Hepatocyte (in vitro differentiated cells): Measurements from ENCODE around the gene TTC39A. TPM values are rescaled to one million over a fixed set of nuclear protein-coding genes. Genes with fewer than 3 reads are reported as not detected.
A peak's percentile ranks its signal among the peaks of the same experiment; 100 is the strongest.

Experiments
- DNase-seq: peaks from one replicate; pipeline ENCODE4 v3.0.0-alpha.2; 2016; ENCODE audit warnings: low spot score
- H2AFZ ChIP-seq: fragments of 200-600 bp; sonication (generic); 2 replicates; pipeline ENCODE4 v1.6.0; 2016; ENCODE audit warnings: antibody characterized with exemption, mild to moderate bottlenecking
- H3K27ac ChIP-seq: fragments of 200-600 bp; sonication (generic); 2 replicates; pipeline ENCODE4 v1.5.1; 2016; ENCODE audit warnings: mild to moderate bottlenecking
- H3K27me3 ChIP-seq: fragments of 200-600 bp; sonication (generic); 2 replicates; pipeline ENCODE4 v1.6.1; 2016
- H3K36me3 ChIP-seq: fragments of 200-600 bp; sonication (generic); replicated peaks from 2 replicates; pipeline ENCODE4 v1.5.1; 2016; ENCODE audit warnings: low read depth; ENCODE audit not compliant: insufficient read depth
- H3K4me1 ChIP-seq: fragments of 200-600 bp; sonication (generic); 2 replicates; pipeline ENCODE4 v1.5.1; 2016; ENCODE audit warnings: mild to moderate bottlenecking, moderate library complexity; ENCODE audit not compliant: insufficient read depth
- H3K4me2 ChIP-seq: fragments of 200-600 bp; sonication (generic); 2 replicates; pipeline ENCODE4 v1.6.0; 2016
- H3K4me3 ChIP-seq: fragments of 200-600 bp; sonication (generic); 2 replicates; pipeline ENCODE4 v1.5.1; 2016; ENCODE audit warnings: mild to moderate bottlenecking
- H3K79me2 ChIP-seq: fragments of 200-600 bp; sonication (generic); 2 replicates; pipeline ENCODE4 v1.6.0; 2017; ENCODE audit warnings: mild to moderate bottlenecking
- H3K9me2 ChIP-seq: fragments of 200-600 bp; sonication (generic); replicated peaks from 2 replicates; pipeline ENCODE4 v1.6.0; 2017; ENCODE audit warnings: mild to moderate bottlenecking; ENCODE audit not compliant: insufficient read depth
- H3K9me3 ChIP-seq: fragments of 200-600 bp; sonication (generic); 2 replicates; pipeline ENCODE4 v1.5.1; 2016; ENCODE audit warnings: low read depth, mild to moderate bottlenecking
- H4K20me1 ChIP-seq: fragments of 200-600 bp; sonication (generic); 2 replicates; pipeline ENCODE4 v1.6.0; 2016; ENCODE audit warnings: mild to moderate bottlenecking; ENCODE audit not compliant: insufficient read depth, poor library complexity, severe bottlenecking
- CTCF ChIP-seq: fragments of 200-600 bp; sonication (generic); IDR thresholded peaks from 2 replicates; pipeline ENCODE4 v1.5.1; 2016; ENCODE audit warnings: antibody characterized with exemption, mild to moderate bottlenecking; ENCODE audit not compliant: poor library complexity
- EZH2 ChIP-seq: fragments of 200-600 bp; sonication (generic); IDR thresholded peaks from 2 replicates; pipeline ENCODE4 v1.6.1; 2016; ENCODE audit warnings: antibody characterized with exemption, mild to moderate bottlenecking, borderline replicate concordance
- EZH2phosphoT487 ChIP-seq: fragments of 200-600 bp; sonication (generic); IDR thresholded peaks from one replicate; pipeline ENCODE4 v1.6.1; 2018; ENCODE audit warnings: antibody characterized with exemption, mild to moderate bottlenecking, low read depth, moderate library complexity; ENCODE audit not compliant: unreplicated experiment, severe bottlenecking
- WGBS: methylation state at CpG from one replicate; pipeline ENCODE4 v1.1.6; 2016; ENCODE audit warnings: low lambda C conversion rate; ENCODE audit errors: missing lambda C conversion rate; 5-methylcytosine and 5-hydroxymethylcytosine counted together
- polyA plus RNA-seq: library from polyadenylated mRNA; unstranded; fragments of >200 nt; fragmentation: Nextera tagmentation; extraction: Ambion mirVana; gene quantifications from 2 replicates; pipeline ENCODE4 v1.2.1, GENCODE V29; 2016
- total RNA-seq: library from RNA; depleted of rRNA; stranded (reverse); fragments of >200 nt; gene quantifications from 2 replicates; pipeline ENCODE4 v1.2.3, GENCODE V29; 2014

TTC39A gene
- total and polyA plus RNA-seq, 2 experiments from 2014 or later: 20.5 to 35.1 TPM

- no peaks in the 10 kb centered on the region for H3K9me2 ChIP-seq
- peak; percentile 76 for DNase-seq
- H3K27ac ChIP-seq: peak overlapping the region; percentile 84
- H3K4me1 ChIP-seq: peaks cover 6% of the 10 kb centered on the region
- H3K4me3 ChIP-seq: peak overlapping the region; percentile 29
- H3K36me3 ChIP-seq: no peaks in the 10 kb centered on the region
- H3K27me3 ChIP-seq: no peaks in the 10 kb centered on the region
- TF ChIP-seq EZH2 (no peak), EZH2phosphoT487 (no peak), CTCF (no peak)
- H3K4me2 ChIP-seq: peak overlapping the region; percentile 82
- 54% methylated on average over 15 of the region's 26 CpGs for WGBS
- H4K20me1 ChIP-seq: no peaks in the 10 kb centered on the region
- peak overlapping the region; percentile 52 for H2AFZ ChIP-seq
- H3K79me2 ChIP-seq: no peaks in the 10 kb centered on the region
- H3K9me3 ChIP-seq: no peaks in the 10 kb centered on the region
These were observed 678 bp downstream of the TTC39A start for GRCh38 chr1:51329443-51330325.

GRCh38 chr1:51328926-51329325 is 1.4 kb downstream of the TTC39A start:
- H3K4me2 ChIP-seq: peak overlapping the region; percentile 82
- H2AFZ ChIP-seq: no peak overlapping the region
- DNase-seq: no peak
- H3K27ac ChIP-seq: peak overlapping the region; percentile 84
- H3K36me3 ChIP-seq: no peaks in the 10 kb centered on the region
- no peak overlapping the region for H3K4me3 ChIP-seq
- 98% methylated on average over 4 of the region's 4 CpGs for WGBS
- H4K20me1 ChIP-seq: no peaks in the 10 kb centered on the region
- no peaks in the 10 kb centered on the region for H3K9me2 ChIP-seq
- H3K9me3 ChIP-seq: no peaks in the 10 kb centered on the region
- no peaks in the 10 kb centered on the region for H3K27me3 ChIP-seq
- no peak for TF ChIP-seq EZH2phosphoT487
- TF ChIP-seq EZH2: no peak
- no peak for TF ChIP-seq CTCF
- peaks cover 6% of the 10 kb centered on the region for H3K4me1 ChIP-seq
- H3K79me2 ChIP-seq: no peaks in the 10 kb centered on the region

GRCh38 chr1:51328279-51328678 is 2.1 kb downstream of the TTC39A start:
- H3K4me2 ChIP-seq: no peak overlapping the region
- WGBS: 88% methylated on average over 3 of the region's 3 CpGs

More at GRCh38 chr1:51328279-51328678, 2.1 kb downstream of the TTC39A start:
- Histone ChIP-seq H2AFZ (no peak overlapping the region), H3K36me3 (no peaks in the 10 kb centered on the region), H3K27me3 (no peaks in the 10 kb centered on the region), H3K4me3 (no peak overlapping the region), H3K9me2 (no peaks in the 10 kb centered on the region), H3K4me1 (peaks cover 6% of the 10 kb centered on the region), H3K9me3 (no peaks in the 10 kb centered on the region), H3K27ac (no peak overlapping the region), H3K79me2 (no peaks in the 10 kb centered on the region), H4K20me1 (no peaks in the 10 kb centered on the region)
- DNase-seq: no peak
- TF ChIP-seq EZH2phosphoT487: no peak
- no peak for TF ChIP-seq EZH2
- no peak for TF ChIP-seq CTCF
